ENCODE measurements around the gene PHYKPL.

DNA sequence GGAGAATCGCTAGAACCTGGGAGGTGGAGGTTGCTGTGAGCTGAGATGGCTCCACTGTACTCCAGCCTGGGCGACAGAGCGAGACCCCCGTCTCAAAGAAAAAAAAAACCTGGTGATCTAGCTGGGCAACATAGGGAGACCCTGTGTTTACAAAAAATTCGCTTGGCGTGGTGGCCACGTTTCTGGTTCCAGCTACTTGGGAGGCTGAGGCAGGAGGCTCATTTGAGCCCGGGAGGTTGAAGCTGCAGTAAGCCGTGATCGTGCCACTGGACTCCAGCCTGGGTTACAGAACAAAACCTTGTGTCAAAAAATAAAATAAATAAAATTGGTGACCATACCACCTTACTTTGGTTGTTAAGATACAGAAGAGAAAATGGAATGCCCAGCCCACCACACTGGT is 30.1 kb downstream of the PHYKPL start:
- TF ChIP-seq, protein P1, sequence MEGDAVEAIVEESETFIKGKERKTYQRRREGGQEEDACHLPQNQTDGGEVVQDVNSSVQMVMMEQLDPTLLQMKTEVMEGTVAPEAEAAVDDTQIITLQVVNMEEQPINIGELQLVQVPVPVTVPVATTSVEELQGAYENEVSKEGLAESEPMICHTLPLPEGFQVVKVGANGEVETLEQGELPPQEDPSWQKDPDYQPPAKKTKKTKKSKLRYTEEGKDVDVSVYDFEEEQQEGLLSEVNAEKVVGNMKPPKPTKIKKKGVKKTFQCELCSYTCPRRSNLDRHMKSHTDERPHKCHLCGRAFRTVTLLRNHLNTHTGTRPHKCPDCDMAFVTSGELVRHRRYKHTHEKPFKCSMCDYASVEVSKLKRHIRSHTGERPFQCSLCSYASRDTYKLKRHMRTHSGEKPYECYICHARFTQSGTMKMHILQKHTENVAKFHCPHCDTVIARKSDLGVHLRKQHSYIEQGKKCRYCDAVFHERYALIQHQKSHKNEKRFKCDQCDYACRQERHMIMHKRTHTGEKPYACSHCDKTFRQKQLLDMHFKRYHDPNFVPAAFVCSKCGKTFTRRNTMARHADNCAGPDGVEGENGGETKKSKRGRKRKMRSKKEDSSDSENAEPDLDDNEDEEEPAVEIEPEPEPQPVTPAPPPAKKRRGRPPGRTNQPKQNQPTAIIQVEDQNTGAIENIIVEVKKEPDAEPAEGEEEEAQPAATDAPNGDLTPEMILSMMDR (IDR thresholded peaks at IDR 0.05; ENCODE audit: poor library complexity, severe bottlenecking): no peak
- TF ChIP-seq TAF1 (IDR thresholded peaks at IDR 0.05; ENCODE audit: low read depth) (no peak), POLR2AphosphoS5 (IDR thresholded peaks at IDR 0.05) (no peak)

All from neural cell (in vitro differentiated cells).